ENCODE measurements around the gene PGD.

DNA sequence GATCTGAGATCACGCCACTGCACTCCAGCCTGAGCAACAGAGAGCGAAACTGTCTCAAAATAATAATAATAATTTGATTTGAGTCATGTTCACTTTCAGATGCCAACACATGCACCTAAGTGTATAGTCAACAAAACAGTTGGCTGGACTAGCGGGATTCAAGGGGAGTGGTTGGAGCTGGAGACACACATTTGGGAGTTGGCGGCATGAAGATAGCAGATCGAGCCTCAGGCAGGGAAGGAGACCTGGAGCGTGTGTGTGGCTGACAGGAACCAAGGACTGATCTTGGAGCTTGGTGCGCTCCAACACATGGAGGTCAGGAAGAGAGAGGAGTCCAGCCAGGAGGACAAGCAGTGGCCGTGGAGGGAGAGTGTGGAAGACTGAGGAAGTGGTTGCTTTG lies 14.6 kb upstream of the PGD start:
- TF ChIP-seq, protein P1, sequence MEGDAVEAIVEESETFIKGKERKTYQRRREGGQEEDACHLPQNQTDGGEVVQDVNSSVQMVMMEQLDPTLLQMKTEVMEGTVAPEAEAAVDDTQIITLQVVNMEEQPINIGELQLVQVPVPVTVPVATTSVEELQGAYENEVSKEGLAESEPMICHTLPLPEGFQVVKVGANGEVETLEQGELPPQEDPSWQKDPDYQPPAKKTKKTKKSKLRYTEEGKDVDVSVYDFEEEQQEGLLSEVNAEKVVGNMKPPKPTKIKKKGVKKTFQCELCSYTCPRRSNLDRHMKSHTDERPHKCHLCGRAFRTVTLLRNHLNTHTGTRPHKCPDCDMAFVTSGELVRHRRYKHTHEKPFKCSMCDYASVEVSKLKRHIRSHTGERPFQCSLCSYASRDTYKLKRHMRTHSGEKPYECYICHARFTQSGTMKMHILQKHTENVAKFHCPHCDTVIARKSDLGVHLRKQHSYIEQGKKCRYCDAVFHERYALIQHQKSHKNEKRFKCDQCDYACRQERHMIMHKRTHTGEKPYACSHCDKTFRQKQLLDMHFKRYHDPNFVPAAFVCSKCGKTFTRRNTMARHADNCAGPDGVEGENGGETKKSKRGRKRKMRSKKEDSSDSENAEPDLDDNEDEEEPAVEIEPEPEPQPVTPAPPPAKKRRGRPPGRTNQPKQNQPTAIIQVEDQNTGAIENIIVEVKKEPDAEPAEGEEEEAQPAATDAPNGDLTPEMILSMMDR (IDR thresholded peaks at IDR 0.05 in 8 of 11, conservative IDR thresholded peaks at IDR 0.05 in 3 of 11), result no peak
- TF ChIP-seq POLR2A (IDR thresholded peaks at IDR 0.05) (no peak), POLR2AphosphoS5 (IDR thresholded peaks at IDR 0.05) (no peak)
